ENCODE data around the gene GABARAPL2.
"Not testable (repeated sequence)": the region's sequence is repeated elsewhere in the genome, so short reads cannot be mapped to it uniquely, and the experiment has no call there.

Gene GABARAPL2, protein sequence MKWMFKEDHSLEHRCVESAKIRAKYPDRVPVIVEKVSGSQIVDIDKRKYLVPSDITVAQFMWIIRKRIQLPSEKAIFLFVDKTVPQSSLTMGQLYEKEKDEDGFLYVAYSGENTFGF

GRCh38 chr16:75566040-75566757, at the start of gene GABARAPL2:
GABARAPL2 (plus strand) TSS chr16:75566379; CDS start chr16:75566487, 108 bp downstream.
- no peak for DNase-seq (ENCODE audit: low read depth, low spot score)

GRCh38 chr16:75519175-75519574, 47.0 kb upstream of the GABARAPL2 start:
- no peak for DNase-seq (ENCODE audit: low read depth, low spot score)

- no peak for DNase-seq (ENCODE audit: low read depth, low spot score)
Measured at GRCh38 chr16:75526032-75526790, 40.0 kb upstream of the GABARAPL2 start.

DNA sequence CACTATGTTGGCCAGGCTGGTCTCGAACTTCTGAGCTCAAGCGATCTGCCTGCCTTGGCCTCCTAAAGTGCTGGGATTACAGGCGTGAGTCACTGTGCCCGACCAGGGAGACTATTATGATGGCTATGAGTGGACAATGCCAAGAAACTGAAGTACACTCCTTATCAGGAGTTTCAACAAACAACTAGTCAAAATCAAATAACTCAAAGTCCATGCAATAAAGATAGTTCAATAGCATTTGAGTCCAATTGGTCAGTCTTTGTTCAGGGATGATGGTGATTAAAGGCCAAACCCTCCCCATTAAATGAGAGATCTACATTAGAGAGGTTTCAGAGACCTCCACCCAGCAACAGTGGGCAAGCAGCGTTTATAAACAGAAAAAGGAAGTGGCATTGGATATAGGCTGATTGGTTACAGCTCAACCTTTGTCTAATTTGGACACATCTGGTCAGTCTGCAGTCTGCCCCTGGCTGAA, 38.3 kb upstream of the GABARAPL2 start:
- DNase-seq (ENCODE audit: low read depth, low spot score), result no peak

- DNase-seq (ENCODE audit: low read depth, low spot score), result no peak
Measured at GRCh38 chr16:75529056-75529905, 36.9 kb upstream of the GABARAPL2 start.

DNA sequence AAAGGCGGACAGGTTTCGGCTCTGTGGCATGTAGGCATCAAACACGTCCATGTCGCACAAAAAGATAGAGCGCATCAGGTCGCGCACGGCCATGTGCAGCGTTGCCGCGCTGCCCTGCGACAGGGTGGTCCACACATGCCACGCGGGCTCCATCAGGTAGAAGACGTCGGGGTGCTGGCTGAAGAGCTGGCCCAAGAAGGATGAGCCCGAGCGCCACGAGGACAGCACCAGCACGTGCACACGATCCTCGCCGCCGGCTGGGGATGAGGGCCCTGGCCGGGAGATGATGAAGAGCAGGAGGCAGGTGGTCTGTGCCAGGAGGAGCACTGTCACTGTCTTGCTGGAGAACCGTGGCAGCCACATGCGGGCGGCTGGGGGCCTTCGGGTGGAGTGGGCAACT, 36.2 kb upstream of the GABARAPL2 start:
- no peak for DNase-seq (ENCODE audit: low read depth, low spot score)

- no peak for DNase-seq (ENCODE audit: low read depth, low spot score)
Measured at GRCh38 chr16:75532142-75532765, 33.9 kb upstream of the GABARAPL2 start.

DNA sequence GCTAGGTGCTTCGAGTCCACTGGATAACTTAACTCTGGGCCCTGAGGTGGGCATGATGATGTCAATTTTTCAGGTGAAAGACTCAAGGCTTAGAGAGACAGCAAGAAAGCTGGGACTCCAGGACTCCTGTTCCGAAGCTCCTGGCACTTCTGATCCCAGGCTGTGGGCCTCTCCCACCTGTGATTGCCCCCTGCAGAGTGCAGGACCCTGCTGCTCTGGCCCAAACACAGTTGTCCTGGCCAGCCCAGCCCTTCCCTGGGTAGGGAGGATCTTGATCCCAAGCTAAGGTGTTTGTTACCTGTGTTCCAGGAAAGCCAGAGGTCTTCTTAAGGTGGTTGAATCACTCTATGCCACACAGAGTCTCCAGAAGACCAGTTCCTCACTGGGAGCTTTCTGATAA, 33.4 kb upstream of the GABARAPL2 start:
- no peak for DNase-seq (ENCODE audit: low read depth, low spot score)

GRCh38 chr16:75534560-75535205, 31.5 kb upstream of the GABARAPL2 start:
- no peak for DNase-seq (ENCODE audit: low read depth, low spot score)

GRCh38 chr16:75535211-75535843, 30.9 kb upstream of the GABARAPL2 start:
- DNase-seq (ENCODE audit: low read depth, low spot score), result no peak

- no peak for DNase-seq (ENCODE audit: low read depth, low spot score)
Measured at GRCh38 chr16:75535901-75536300, 30.3 kb upstream of the GABARAPL2 start, which contains the start of gene CHST5. CHST5 (minus strand) TSS chr16:75536108; CDS start chr16:75530384, 5,724 bp downstream.

DNA sequence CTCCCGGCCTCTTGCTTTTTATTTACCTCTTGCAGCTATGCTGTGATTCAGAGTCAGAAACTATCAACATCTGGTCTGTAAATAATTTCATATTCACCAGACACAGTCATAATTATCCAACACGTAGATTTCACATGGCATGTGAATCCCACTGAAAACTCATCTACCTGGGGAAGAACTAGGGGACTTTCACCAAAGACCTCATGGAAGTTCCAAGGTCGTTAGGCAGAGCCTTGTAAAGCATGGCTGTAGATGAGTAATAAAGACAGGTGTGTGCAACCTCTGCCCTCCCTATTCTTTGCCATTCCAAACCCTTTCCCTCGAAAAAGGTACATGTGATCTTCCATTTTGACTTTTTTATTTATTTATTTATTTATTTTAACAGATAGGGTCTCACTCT, 28.4 kb upstream of the GABARAPL2 start:
- no peak for DNase-seq (ENCODE audit: low read depth, low spot score)

DNA sequence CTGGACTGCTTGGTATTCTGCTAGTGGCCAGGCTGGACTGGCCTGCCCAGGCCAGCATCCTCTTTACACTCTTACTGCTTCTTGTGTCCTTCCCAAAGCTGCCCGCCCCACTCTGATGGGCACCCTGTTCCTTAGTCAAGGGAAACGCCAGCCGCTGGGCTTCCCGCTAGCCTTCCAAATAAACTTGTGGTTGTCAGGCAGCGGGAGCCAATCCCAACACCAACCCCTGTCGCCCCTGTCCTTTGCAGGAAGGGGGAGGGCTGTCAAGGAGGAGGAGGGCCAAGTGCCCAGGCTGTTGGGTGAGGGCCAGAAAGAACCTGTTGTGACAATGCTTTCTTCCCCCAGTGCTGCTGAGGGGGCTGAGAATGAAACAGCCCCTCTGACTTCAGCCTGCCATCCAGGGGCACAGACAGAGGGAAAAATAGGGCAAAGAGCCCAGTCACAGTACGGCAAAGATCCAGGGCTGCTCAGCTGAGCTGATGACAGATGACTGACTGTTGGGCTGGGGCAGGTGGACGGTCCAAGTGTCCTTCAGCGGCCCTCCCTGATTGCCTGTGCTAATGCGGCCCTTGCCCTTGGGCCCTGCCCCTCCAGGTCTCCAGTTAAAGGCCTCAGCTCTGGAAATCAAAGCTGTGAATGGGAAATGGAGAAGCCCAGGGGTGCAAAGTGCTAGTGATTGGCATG, 27.2 kb upstream of the GABARAPL2 start:
- DNase-seq (ENCODE audit: low read depth, low spot score), result not testable (repeated sequence)

DNA sequence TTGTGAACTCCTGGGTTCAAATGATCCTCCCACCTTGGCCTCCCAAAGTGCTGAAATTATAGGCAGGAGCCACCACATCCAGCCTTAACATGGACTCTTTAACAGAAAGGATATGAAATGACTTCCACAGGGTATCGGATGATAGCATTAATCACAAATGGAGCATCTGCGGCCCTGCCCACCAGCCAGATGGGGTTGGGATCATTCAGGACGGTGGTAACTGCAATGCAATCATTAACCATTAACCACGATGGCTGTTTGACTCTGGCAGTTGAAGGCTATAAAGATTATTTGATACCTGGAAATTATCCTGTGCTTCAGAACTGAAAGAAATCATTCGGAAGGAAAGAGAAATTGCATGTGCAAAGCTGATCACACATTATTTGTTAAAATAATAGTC, 24.9 kb upstream of the GABARAPL2 start:
- no peak for DNase-seq (ENCODE audit: low read depth, low spot score)

DNA sequence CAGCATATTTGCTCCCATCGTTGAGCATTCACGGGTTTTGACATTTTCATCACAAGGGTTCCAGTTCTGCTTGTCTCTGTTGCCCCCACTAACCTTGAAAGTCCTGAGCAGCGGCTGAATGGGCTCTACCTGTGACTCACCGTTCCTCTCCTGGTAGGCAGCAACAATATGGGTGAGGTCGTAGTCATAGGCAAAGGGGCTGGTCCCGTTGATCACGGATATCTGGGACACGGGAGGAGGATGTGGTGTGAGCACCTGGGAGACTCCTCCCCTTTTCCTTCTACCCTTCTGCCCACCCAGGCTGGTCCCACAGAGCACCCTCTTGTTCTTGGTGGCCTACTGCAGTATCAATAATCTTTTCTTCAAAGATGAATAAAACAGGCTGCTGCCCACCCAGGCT, 23.7 kb upstream of the GABARAPL2 start:
- not testable (repeated sequence) for DNase-seq (ENCODE audit: low read depth, low spot score)

DNA sequence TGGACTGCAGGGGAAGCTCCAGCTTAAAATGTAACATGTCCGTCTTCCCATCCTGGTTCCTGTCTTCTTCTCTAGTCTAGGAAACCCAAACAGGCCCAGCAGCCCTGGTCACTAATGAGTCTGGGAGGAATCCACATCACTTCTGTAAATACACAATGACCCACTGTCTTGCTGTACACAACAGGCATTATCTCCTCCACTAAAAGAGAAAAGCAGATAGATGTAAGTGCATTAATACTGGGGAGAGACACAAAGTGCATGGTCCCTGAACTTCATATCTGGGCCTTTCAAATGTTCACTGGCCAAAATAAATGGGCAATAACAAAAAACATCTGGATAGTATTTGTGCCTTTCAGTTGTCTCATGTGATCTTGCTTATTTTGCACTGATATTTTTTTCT, 20.3 kb upstream of the GABARAPL2 start:
- not testable (repeated sequence) for DNase-seq (ENCODE audit: low read depth, low spot score)

- DNase-seq (ENCODE audit: low read depth, low spot score), result no peak
Measured at GRCh38 chr16:75546293-75546692, 19.9 kb upstream of the GABARAPL2 start.

- DNase-seq (ENCODE audit: low read depth, low spot score), result not testable (repeated sequence)
Measured at GRCh38 chr16:75548456-75548855, 17.7 kb upstream of the GABARAPL2 start.

- peak; percentile 56 for DNase-seq (ENCODE audit: low read depth, low spot score)
Measured at GRCh38 chr16:75550211-75550662, 15.9 kb upstream of the GABARAPL2 start.

Data from iPS DF 19.7 (cell line).